Keratinocyte (primary cell): ENCODE measurements around the gene NEUROD2.

Source experiments
- EZH2 ChIP-seq: IDR thresholded peaks from one replicate; pipeline ENCODE4 v1.6.1; 2012; ENCODE audit warnings: inconsistent platforms, mild to moderate bottlenecking, low read length, moderate library complexity
- TF ChIP-seq, protein P1 (sequence below), 3 experiments: IDR thresholded peaks in 1 of 3; conservative IDR thresholded peaks in 1 of 3; optimal IDR thresholded peaks in 1 of 3; 2 replicates in 2 of 3; 3 replicates in 1 of 3; pipeline versions ENCODE3 to v1.5.1; 2011; ENCODE audit warnings: low read length in 3 of 3, mild to moderate bottlenecking in 3 of 3, moderate library complexity in 2 of 3, control low read depth in 1 of 3, inconsistent platforms in 1 of 3; ENCODE audit not compliant: insufficient read depth in 2 of 3; ENCODE audit errors: extremely low read depth in 1 of 3

DNA sequence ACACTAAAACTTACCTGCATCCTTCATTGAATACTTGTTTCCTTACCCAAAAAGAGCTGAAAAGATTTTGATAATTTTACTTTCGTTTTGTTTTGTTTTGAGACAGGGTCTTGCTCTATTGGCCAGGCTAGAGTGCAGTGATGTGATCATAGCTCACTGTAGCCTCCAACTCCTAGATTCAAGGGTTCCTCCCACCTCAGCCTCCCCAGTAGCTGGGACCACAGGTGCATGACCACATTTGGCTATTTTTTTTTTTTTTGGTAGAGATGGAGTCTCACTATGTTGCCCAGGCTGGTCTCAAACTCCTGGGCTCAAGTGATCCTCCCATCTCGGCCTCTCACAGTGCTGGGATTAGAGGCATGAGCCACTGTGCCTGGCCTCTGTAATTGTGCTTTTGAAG, 47.4 kb upstream of the NEUROD2 start:
- TF ChIP-seq, protein P1, sequence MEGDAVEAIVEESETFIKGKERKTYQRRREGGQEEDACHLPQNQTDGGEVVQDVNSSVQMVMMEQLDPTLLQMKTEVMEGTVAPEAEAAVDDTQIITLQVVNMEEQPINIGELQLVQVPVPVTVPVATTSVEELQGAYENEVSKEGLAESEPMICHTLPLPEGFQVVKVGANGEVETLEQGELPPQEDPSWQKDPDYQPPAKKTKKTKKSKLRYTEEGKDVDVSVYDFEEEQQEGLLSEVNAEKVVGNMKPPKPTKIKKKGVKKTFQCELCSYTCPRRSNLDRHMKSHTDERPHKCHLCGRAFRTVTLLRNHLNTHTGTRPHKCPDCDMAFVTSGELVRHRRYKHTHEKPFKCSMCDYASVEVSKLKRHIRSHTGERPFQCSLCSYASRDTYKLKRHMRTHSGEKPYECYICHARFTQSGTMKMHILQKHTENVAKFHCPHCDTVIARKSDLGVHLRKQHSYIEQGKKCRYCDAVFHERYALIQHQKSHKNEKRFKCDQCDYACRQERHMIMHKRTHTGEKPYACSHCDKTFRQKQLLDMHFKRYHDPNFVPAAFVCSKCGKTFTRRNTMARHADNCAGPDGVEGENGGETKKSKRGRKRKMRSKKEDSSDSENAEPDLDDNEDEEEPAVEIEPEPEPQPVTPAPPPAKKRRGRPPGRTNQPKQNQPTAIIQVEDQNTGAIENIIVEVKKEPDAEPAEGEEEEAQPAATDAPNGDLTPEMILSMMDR (optimal IDR thresholded peaks at IDR 0.05 in 1 of 3, IDR thresholded peaks at IDR 0.05 in 1 of 3, conservative IDR thresholded peaks at IDR 0.05 in 1 of 3; ENCODE audit: extremely low read depth in 1 of 3, insufficient read depth in 2 of 3, low read length in 3 of 3) = no peak
- no peak for TF ChIP-seq EZH2
